Gastroesophageal sphincter (tissue), 4 donors: ENCODE data around the gene UBE2I. TPM values are rescaled to one million over a fixed set of nuclear protein-coding genes. Genes with fewer than 3 reads are reported as not detected.

ENCODE experiments used
- ATAC-seq: fragments of 150-250 bp; one replicate; pipeline ENCODE4 v1.9.1; 2016; ENCODE audit warnings: mild to moderate bottlenecking, moderate library complexity
- H3K27ac ChIP-seq, 4 donors: fragments of 200-600 bp; sonication (generic) in 3 of 4; 1 replicate in 3 of 4; 2 replicates in 1 of 4; pipeline ENCODE4 v1.5.1; 2016 to 2019
- H3K27me3 ChIP-seq: fragments of 200-600 bp; sonication (generic); one replicate; pipeline ENCODE4 v1.5.1; 2019
- H3K36me3 ChIP-seq, 2 donors: fragments of 200-600 bp; sonication (generic); one replicate each; pipeline ENCODE4 v1.5.1; 2019; ENCODE audit warnings: control low read depth in 1 of 2
- H3K4me1 ChIP-seq, 3 donors: fragments of 200-600 bp; sonication (generic); 1 replicate in 2 of 3; 2 replicates in 1 of 3; pipeline ENCODE4 v1.5.1; 2016 to 2019; ENCODE audit warnings: control low read depth in 2 of 3
- H3K4me3 ChIP-seq, 2 donors: fragments of 200-600 bp; sonication (generic); one replicate each; pipeline ENCODE4 v1.5.1; 2019; ENCODE audit warnings: mild to moderate bottlenecking in 1 of 2, moderate library complexity in 1 of 2
- H3K9me3 ChIP-seq, 3 donors: fragments of 200-600 bp; sonication (generic); one replicate each; pipeline ENCODE4 v1.5.1; 2017 to 2019; ENCODE audit warnings: control low read depth in 2 of 3
- CTCF ChIP-seq, 4 experiments: fragments of 200-600 bp in 2 of 4; fragments of 450-650 bp in 2 of 4; sonication (generic) in 1 of 4; IDR thresholded peaks; one replicate each; pipeline ENCODE4 v1.5.1; 2017 to 2019; ENCODE audit warnings: antibody characterized with exemption in 4 of 4, mild to moderate bottlenecking in 2 of 4, moderate library complexity in 2 of 4
- EP300 ChIP-seq: sonication (generic); formaldehyde crosslinking; IDR thresholded peaks from one replicate; pipeline ENCODE4 v1.6.1; 2017; ENCODE audit warnings: antibody characterized with exemption, mild to moderate bottlenecking
- POLR2A ChIP-seq, 2 donors: fragments of 450-650 bp; IDR thresholded peaks; one replicate each; pipeline ENCODE4 v1.6.1; 2017; ENCODE audit warnings: antibody characterized with exemption in 2 of 2, mild to moderate bottlenecking in 2 of 2, moderate library complexity in 1 of 2
- POLR2AphosphoS5 ChIP-seq: sonication (generic); formaldehyde crosslinking; IDR thresholded peaks from one replicate; pipeline ENCODE4 v1.6.1; 2017; ENCODE audit warnings: antibody characterized with exemption
- WGBS, 2 donors: methylation state at CpG; one replicate each; pipeline ENCODE4 v1.1.5; 2018; ENCODE audit warnings: low coverage in 1 of 2; 5-methylcytosine and 5-hydroxymethylcytosine counted together
- total RNA-seq, 4 donors: library from RNA; depleted of rRNA; stranded (reverse); fragments of >200 nt; gene quantifications; one replicate each; pipeline ENCODE4 v1.1.0, GENCODE V29; 2016

Gene UBE2I
- total RNA-seq, 4 donors from 2014 or later: 53.3 to 95.9 (median 76.9) TPM

GRCh38 chr16:1336619-1337018 lies 27.2 kb downstream of the UBE2I start:
- 25% methylated on average over 2 of the region's 15 CpGs; no CpG with 5 or more reads in 1 of the 2 donors for WGBS, 2 donors
- ATAC-seq: no peak
- Histone ChIP-seq H3K4me3 (no peak overlapping the region), H3K36me3 (no peaks in the 10 kb centered on the region), H3K27ac (no peak overlapping the region), H3K27me3 (peaks cover 87% of the 10 kb centered on the region), H3K9me3 (no peaks in the 10 kb centered on the region), H3K4me1 (peaks cover 0 to 32% (median 23%) of the 10 kb centered on the region in 3 donors)
- no peak for TF ChIP-seq POLR2AphosphoS5
- no peak for TF ChIP-seq CTCF (IDR thresholded peaks at IDR 0.05)
- TF ChIP-seq EP300: no peak
- TF ChIP-seq POLR2A (IDR thresholded peaks at IDR 0.05): no peak

GRCh38 chr16:1337486-1337885 lies 28.1 kb downstream of the UBE2I start:
- H3K27me3 ChIP-seq: peaks cover 87% of the 10 kb centered on the region
- no peaks in the 10 kb centered on the region for H3K36me3 ChIP-seq
- H3K9me3 ChIP-seq: no peaks in the 10 kb centered on the region
- TF ChIP-seq EP300: no peak
- no peak for TF ChIP-seq POLR2AphosphoS5
- no peak for TF ChIP-seq CTCF (IDR thresholded peaks at IDR 0.05)
- TF ChIP-seq POLR2A (IDR thresholded peaks at IDR 0.05): no peak
- peaks cover 0 to 28% (median 17%) of the 10 kb centered on the region in 3 donors for H3K4me1 ChIP-seq
- no peak for ATAC-seq
- no CpG with 5 or more reads among the region's 9 CpGs for WGBS, 2 donors
- no peak overlapping the region for H3K27ac ChIP-seq
- H3K4me3 ChIP-seq: no peak overlapping the region

GRCh38 chr16:1338119-1338730 lies 28.8 kb downstream of the UBE2I start:
- WGBS, 2 donors: no CpG with 5 or more reads among the region's 30 CpGs
- Histone ChIP-seq H3K4me1 (peaks cover 0 to 28% (median 16%) of the 10 kb centered on the region in 3 donors), H3K27me3 (peaks cover 87% of the 10 kb centered on the region), H3K36me3 (no peaks in the 10 kb centered on the region), H3K27ac (no peak overlapping the region), H3K4me3 (no peak overlapping the region), H3K9me3 (no peaks in the 10 kb centered on the region)
- ATAC-seq: no peak
- TF ChIP-seq POLR2AphosphoS5 (no peak), EP300 (no peak)

GRCh38 chr16:1338855-1339675 lies 29.6 kb downstream of the UBE2I start:
- Histone ChIP-seq H3K27ac (no peak overlapping the region), H3K9me3 (no peaks in the 10 kb centered on the region), H3K27me3 (peaks cover 81% of the 10 kb centered on the region), H3K4me3 (no peak overlapping the region), H3K36me3 (no peaks in the 10 kb centered on the region), H3K4me1 (peaks cover 0 to 28% (median 11%) of the 10 kb centered on the region in 3 donors)
- ATAC-seq: no peak
- 18 to 90% methylated on average over 2 of the region's 31 CpGs for WGBS, 2 donors
- TF ChIP-seq CTCF (IDR thresholded peaks at IDR 0.05) (no peak), EP300 (no peak), POLR2A (IDR thresholded peaks at IDR 0.05) (no peak), POLR2AphosphoS5 (no peak)

GRCh38 chr16:1340730-1341494 lies 31.5 kb downstream of the UBE2I start:
- WGBS, 2 donors: no CpG with 5 or more reads among the region's 36 CpGs

More at GRCh38 chr16:1340730-1341494, 31.5 kb downstream of the UBE2I start:
- Histone ChIP-seq H3K27me3 (peaks cover 63% of the 10 kb centered on the region), H3K9me3 (no peaks in the 10 kb centered on the region), H3K27ac (no peak overlapping the region), H3K4me1 (peaks cover 0 to 21% (median 6%) of the 10 kb centered on the region in 3 donors), H3K36me3 (no peaks in the 10 kb centered on the region), H3K4me3 (no peak overlapping the region)
- no peak for ATAC-seq
- TF ChIP-seq POLR2A (IDR thresholded peaks at IDR 0.05) (no peak), POLR2AphosphoS5 (no peak), EP300 (no peak), CTCF (IDR thresholded peaks at IDR 0.05) (no peak)
